MCF 10A (cell line): ENCODE data around the gene DRAXIN. TPM values are rescaled to one million over a fixed set of nuclear protein-coding genes. Genes with fewer than 3 reads are reported as not detected.

Experiments used
- BruUV-seq: library from RNA; stranded (reverse); fragments of 400-500 nt; replicated peaks from 2 replicates; lab custom pipeline; 2021; lab: Mats Ljungman, UMichigan
- CTCF ChIA-PET: fragments of 300-600 bp; sonication (Branson Sonifier 250); formaldehyde crosslinking; extraction: SDS; loops from one replicate; lab custom pipeline; 2021; ENCODE audit warnings: antibody characterized with exemption, inconsistent platforms; lab: Yijun Ruan, JAX
- POLR2A ChIA-PET: fragments of 300-600, 350-650 bp; sonication (Branson Sonifier 250); formaldehyde crosslinking; extraction: SDS; loops from one replicate; lab custom pipeline; 2020; ENCODE audit warnings: antibody characterized with exemption, inconsistent platforms; lab: Yijun Ruan, JAX
- DNase-seq: peaks from one replicate; pipeline ENCODE4 v3.0.0-alpha.2; 2018; ENCODE audit not compliant: unreplicated experiment
- H3K27ac Mint-ChIP-seq: one replicate; pipeline ENCODE4 v1.8.0; 2022; ENCODE audit warnings: mild to moderate bottlenecking, low read depth, mixed read lengths; ENCODE audit not compliant: unreplicated experiment
- H3K27me3 Mint-ChIP-seq: one replicate; pipeline ENCODE4 v1.8.0; 2022; ENCODE audit warnings: mixed read lengths; ENCODE audit not compliant: insufficient read depth, unreplicated experiment
- H3K36me3 Mint-ChIP-seq: one replicate; pipeline ENCODE4 v1.8.0; 2022; ENCODE audit warnings: mild to moderate bottlenecking, moderate library complexity, mixed read lengths; ENCODE audit not compliant: insufficient read depth, unreplicated experiment
- H3K4me1 Mint-ChIP-seq: one replicate; pipeline ENCODE4 v1.8.0; 2022; ENCODE audit warnings: mixed read lengths; ENCODE audit not compliant: insufficient read depth, unreplicated experiment
- H3K4me3 Mint-ChIP-seq: one replicate; pipeline ENCODE4 v1.8.0; 2022; ENCODE audit warnings: mild to moderate bottlenecking, moderate library complexity, mixed read lengths; ENCODE audit not compliant: unreplicated experiment
- H3K9me3 Mint-ChIP-seq: one replicate; pipeline ENCODE4 v1.8.0; 2022; ENCODE audit warnings: mixed read lengths; ENCODE audit not compliant: unreplicated experiment
- intact Hi-C: fragments of 100-400 bp; cut with micrococcal nuclease; formaldehyde crosslinking; loops from 2 replicates; pipeline ENCODE4 v1.14.1; 2022
- total RNA-seq: library from RNA; stranded (reverse); gene quantifications from 2 replicates; pipeline ENCODE4 v1.2.3, GENCODE V29; 2022
- TF ChIP-seq, protein P1 (sequence below): fragments of 200-600 bp; IDR thresholded peaks from one replicate; pipeline ENCODE4 v1.8.0; 2022; ENCODE audit warnings: antibody characterized with exemption, mild to moderate bottlenecking; ENCODE audit not compliant: unreplicated experiment

The DRAXIN gene
- total RNA-seq, 1 experiment from 2014 or later, result 0.07 TPM

DNA sequence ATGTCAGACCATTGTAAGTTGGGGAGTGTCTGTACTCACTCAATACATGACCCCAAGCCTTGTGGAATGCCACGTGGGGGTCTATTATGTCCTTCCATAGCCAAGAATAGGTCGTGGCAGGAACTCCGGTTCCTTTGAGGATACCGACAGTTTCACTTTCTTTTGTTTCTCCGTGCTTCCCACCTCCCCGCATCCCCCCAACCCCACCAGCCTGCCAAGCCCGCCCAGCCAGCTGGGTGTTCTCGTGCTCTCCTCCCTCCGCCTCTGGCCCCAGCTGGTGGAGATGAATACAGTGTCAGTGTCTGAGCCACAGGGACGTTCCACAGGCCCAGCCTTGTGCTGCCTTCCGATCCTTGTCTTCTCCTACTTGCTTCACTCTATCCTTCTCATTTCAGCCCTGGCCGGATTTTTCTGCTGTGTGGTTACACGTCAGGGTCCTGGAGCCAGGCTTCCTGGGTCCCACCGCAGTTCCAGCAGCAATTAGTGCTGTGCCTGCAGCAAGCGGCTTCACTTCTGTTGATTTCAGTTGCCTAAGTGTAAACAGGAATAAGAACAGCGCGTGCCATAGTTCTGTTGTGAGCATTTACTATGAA, 40.3 kb downstream of the DRAXIN start:
- TF ChIP-seq, protein P1, sequence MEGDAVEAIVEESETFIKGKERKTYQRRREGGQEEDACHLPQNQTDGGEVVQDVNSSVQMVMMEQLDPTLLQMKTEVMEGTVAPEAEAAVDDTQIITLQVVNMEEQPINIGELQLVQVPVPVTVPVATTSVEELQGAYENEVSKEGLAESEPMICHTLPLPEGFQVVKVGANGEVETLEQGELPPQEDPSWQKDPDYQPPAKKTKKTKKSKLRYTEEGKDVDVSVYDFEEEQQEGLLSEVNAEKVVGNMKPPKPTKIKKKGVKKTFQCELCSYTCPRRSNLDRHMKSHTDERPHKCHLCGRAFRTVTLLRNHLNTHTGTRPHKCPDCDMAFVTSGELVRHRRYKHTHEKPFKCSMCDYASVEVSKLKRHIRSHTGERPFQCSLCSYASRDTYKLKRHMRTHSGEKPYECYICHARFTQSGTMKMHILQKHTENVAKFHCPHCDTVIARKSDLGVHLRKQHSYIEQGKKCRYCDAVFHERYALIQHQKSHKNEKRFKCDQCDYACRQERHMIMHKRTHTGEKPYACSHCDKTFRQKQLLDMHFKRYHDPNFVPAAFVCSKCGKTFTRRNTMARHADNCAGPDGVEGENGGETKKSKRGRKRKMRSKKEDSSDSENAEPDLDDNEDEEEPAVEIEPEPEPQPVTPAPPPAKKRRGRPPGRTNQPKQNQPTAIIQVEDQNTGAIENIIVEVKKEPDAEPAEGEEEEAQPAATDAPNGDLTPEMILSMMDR, result no peak
- no peak overlapping the region for H3K27ac Mint-ChIP-seq

DNA sequence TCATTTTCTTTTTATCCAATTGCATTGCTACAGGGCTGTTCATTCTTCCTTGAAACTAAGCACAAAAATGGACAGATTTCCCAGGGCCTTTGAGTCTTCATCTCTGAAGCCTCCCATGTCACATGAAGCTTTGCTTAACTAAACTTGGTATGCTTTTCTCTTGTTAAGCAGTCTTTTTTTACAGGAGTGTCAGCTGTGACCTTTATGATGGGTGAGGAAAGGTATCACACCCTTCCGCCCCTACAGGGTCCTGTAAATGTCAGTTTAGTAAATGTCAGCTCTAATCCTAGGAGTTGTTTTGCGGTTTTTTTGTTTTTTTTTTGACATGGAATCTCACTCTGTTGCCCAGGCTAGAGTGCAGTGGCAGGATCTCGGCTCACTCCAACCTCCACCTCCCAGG, 41.8 kb downstream of the DRAXIN start:
- CTCF ChIA-PET, result no interaction called here

More for the DNA sequence above, 40.3 kb downstream of the DRAXIN start:
- CTCF ChIA-PET, result no interaction called here
- no TSS peak for BruUV-seq
- POLR2A ChIA-PET, result no interaction called here
- no peaks in the 10 kb centered on the region for H3K36me3 Mint-ChIP-seq
- no peak overlapping the region for H3K4me3 Mint-ChIP-seq
- H3K9me3 Mint-ChIP-seq, result no peaks in the 10 kb centered on the region
- peaks cover 9% of the 10 kb centered on the region for H3K4me1 Mint-ChIP-seq
- no peaks in the 10 kb centered on the region for H3K27me3 Mint-ChIP-seq
- no peak for DNase-seq
- intact Hi-C loops, result no loop called here

DNA sequence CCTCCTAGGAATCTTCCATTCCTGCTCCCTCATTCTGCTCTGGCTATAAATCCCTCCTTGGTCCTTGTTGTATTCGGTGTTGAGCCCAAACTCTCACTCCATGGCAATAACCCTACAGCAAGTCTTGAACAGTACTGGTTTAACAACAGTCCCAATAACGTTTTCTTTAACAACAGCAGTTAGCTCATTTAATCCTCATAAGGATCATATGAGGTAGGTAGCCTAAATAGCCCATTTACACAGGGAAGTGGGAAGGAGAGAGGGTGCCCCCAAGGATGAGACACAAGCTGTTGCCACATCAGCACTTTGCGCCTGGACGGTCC, 44.0 kb downstream of the DRAXIN start:
- intact Hi-C loops, result no loop called here
- CTCF ChIA-PET, result interaction anchor here (0.6 to 1.5 kb wide), 3 partner anchors 16 to 698 kb away, joined by 3 to 5 read pairs (median 5); no protein-coding TSS in a partner anchor
- Mint-ChIP-seq H3K27me3 (no peaks in the 10 kb centered on the region), H3K36me3 (peaks cover 8% of the 10 kb centered on the region), H3K27ac (peak overlapping the region; percentile 98), H3K9me3 (no peaks in the 10 kb centered on the region), H3K4me3 (peak overlapping the region; percentile 97), H3K4me1 (peaks cover 8% of the 10 kb centered on the region)
- BruUV-seq, result no TSS peak
- POLR2A ChIA-PET, result interaction anchor here (0.6 to 4.5 kb wide), 11 partner anchors 16 to 636 kb away, joined by 3 to 63 read pairs (median 4); partner anchors contain the start of genes CLCN6, EXOSC10, MTHFR and MTOR
- TF ChIP-seq, protein P1, result no peak
- no peak for DNase-seq

More for the DNA sequence above, 41.8 kb downstream of the DRAXIN start:
- H3K4me3 Mint-ChIP-seq, result no peak overlapping the region
- TF ChIP-seq, protein P1, result no peak
- no peaks in the 10 kb centered on the region for H3K27me3 Mint-ChIP-seq
- no peaks in the 10 kb centered on the region for H3K36me3 Mint-ChIP-seq
- H3K4me1 Mint-ChIP-seq, result peaks cover 16% of the 10 kb centered on the region
- BruUV-seq, result no TSS peak
- no peaks in the 10 kb centered on the region for H3K9me3 Mint-ChIP-seq
- no peak overlapping the region for H3K27ac Mint-ChIP-seq
- no peak for DNase-seq
- POLR2A ChIA-PET, result no interaction called here
- intact Hi-C loops, result no loop called here

DNA sequence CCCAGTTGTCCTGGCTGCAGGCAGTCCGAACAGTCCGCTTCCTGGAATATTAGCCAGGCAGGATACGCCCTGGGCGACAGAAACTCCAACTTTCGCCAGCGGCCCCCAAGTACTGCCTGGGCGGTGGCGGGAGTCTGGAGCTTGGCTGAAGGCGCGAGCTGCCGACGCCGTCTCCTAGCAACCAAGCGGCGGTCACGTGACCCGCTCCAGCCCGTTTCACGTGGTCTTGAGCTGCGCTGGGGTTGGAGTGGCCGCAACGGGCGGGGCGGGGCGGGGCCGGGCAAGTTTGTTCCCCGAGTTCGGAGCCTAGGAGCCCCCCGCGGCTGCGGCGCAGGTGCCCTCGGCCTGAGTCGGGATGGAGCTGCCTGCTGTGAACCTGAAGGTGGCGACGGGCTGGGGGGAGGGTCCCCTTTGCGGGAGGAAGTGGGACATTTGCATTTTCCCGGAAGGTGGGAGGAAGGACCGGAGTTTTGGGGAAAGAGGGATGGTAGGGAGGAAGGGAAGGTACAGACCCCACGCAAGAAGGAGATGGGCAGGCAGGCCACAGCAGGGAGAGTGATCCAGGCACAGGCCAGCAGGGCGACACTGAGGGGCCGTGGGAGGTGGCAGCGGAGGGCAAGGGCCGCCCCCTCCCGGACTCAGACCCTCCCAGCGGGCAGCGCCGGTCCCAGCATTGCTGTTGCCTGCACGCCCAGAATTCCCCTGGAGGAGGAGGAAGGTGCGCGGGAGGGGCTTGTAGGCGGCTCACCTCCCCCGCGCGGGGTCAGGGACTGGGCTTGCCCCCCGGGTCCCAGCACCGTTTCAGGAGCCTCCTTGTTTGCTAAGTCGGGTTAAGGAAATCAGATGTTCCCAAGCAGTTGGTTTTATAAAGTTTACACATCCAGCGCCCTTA, 44.6 kb downstream of the DRAXIN start, which contains the start of gene AGTRAP:
Gene AGTRAP (plus strand): TSS at position 283 of the 892 bp plus-strand sequence. CDS start 73 bp downstream, at position 356.
- H3K27me3 Mint-ChIP-seq, result no peaks in the 10 kb centered on the region
- H3K27ac Mint-ChIP-seq, result peak within 1 kb of the TSS; percentile 98
- intact Hi-C loops, result loop anchor here (1.0 kb wide), 1 partner anchor 70 kb away; the partner anchor contains the start of gene CLCN6
- peak; percentile 89 for DNase-seq
- BruUV-seq, result TSS peak; percentile 79
- TF ChIP-seq, protein P1, result no peak
- H3K4me1 Mint-ChIP-seq, result peaks cover 7% of the 10 kb centered on the region
- ChIA-PET POLR2A (interaction anchor here (0.6 to 4.5 kb wide), 30 partner anchors 10 to 912 kb away, joined by 3 to 63 read pairs (median 4); partner anchors contain the start of genes CLCN6, EXOSC10, FBXO6 and KIAA2013), CTCF (interaction anchor here (1.0 to 1.5 kb wide), 3 partner anchors 15 to 698 kb away, joined by 3 to 5 read pairs (median 5); no protein-coding TSS in a partner anchor)
- no peaks in the 10 kb centered on the region for H3K9me3 Mint-ChIP-seq
- peak within 1 kb of the TSS; percentile 97 for H3K4me3 Mint-ChIP-seq
- peaks cover 8% of the 10 kb centered on the region for H3K36me3 Mint-ChIP-seq
